Measurements from ENCODE around the gene DZIP1.

- TF ChIP-seq CTCF (IDR thresholded peaks at IDR 0.05) (no peak), E2F6 (IDR thresholded peaks at IDR 0.05; ENCODE audit: borderline replicate concordance, low read depth) (no peak), FOSB (CRISPR knock-in tag; IDR thresholded peaks at IDR 0.05) (no peak), EHMT2 (IDR thresholded peaks at IDR 0.05; ENCODE audit: low read depth) (no peak), RCOR1 (IDR thresholded peaks at IDR 0.05; ENCODE audit: low read depth, low read length) (no peak), ELK1 (IDR thresholded peaks at IDR 0.05; ENCODE audit: low read depth, low read length) (no peak), RNF2 (IDR thresholded peaks at IDR 0.05; ENCODE audit: borderline replicate concordance, low read depth) (no peak), RAD21 (conservative IDR thresholded peaks at IDR 0.05 in 1 of 2, IDR thresholded peaks at IDR 0.05 in 1 of 2) (no peak), SREBF2 (IDR thresholded peaks at IDR 0.05) (no peak), KDM1A (IDR thresholded peaks at IDR 0.05; ENCODE audit: low read depth) (no peak), CEBPB (IDR thresholded peaks at IDR 0.05) (no peak), BCL3 (IDR thresholded peaks at IDR 0.05) (no peak), ZSCAN20 (CRISPR knock-in tag; IDR thresholded peaks at IDR 0.05) (no peak), POLR2A (IDR thresholded peaks at IDR 0.05; ENCODE audit: low read length) (no peak)
Observed at GRCh38 chr13:95623141-95623540, 21.4 kb downstream of the DZIP1 start.

Measured in A549 (cell line).